ENCODE results near the gene CLEC3B. TPM values are rescaled to one million over a fixed set of nuclear protein-coding genes. Genes with fewer than 3 reads are reported as not detected.

CLEC3B gene
- total and polyA plus RNA-seq, 2 of the 8 experiments (the other 6 are each of a cell fraction or from before 2014, with no cell fraction given), result 0.32 TPM; not detected in 1

GRCh38 chr3:45020534-45020933 lies 5.6 kb upstream of the CLEC3B start:
- POLR2A ChIA-PET (ENCODE audit: partially characterized antibody), result interaction anchor here (1.4 to 2.3 kb wide), 3 partner anchors 9 to 27 kb away, joined by 3 to 6 read pairs (median 3); no protein-coding TSS in a partner anchor
- Histone ChIP-seq H3K18ac (ENCODE audit: extremely low read depth, low read length) (no peak overlapping the region), H2BK120ac (replicated peaks; ENCODE audit: low read depth, low read length) (no peak overlapping the region), H3K4me2 (ENCODE audit: insufficient read depth in 1 of 2, low read depth in 2 of 2, low read length in 2 of 2) (no peak overlapping the region), H3K4me3 (ENCODE audit: extremely low read depth in 1 of 4, insufficient read depth in 2 of 4, low read depth in 3 of 4, low read length in 4 of 4) (no peak overlapping the region), H3K14ac (ENCODE audit: insufficient read length) (no peak overlapping the region), H3K23ac (ENCODE audit: insufficient read length) (no peak overlapping the region), H4K91ac (replicated peaks; ENCODE audit: insufficient read length, low read length) (no peak overlapping the region), H2BK15ac (ENCODE audit: low read length) (no peak overlapping the region), H2BK12ac (ENCODE audit: low read depth, low read length) (no peak overlapping the region), H3K79me1 (ENCODE audit: low read depth, low read length) (no peaks in the 10 kb centered on the region; the same call in 1 of the 2 replicates), H3K27me3 (replicated peaks in 1 of 4; ENCODE audit: control insufficient read depth in 3 of 4, extremely low read depth in 1 of 4, insufficient read depth in 3 of 4, low read length in 3 of 4) (no peaks in the 10 kb centered on the region), H3K27ac (ENCODE audit: low read depth, low read length) (no peak overlapping the region), H3K9me3 (ENCODE audit: insufficient read depth in 2 of 2, low read depth in 1 of 2, low read length in 1 of 2) (no peaks in the 10 kb centered on the region), H4K20me1 (replicated peaks in 1 of 2; ENCODE audit: control insufficient read depth in 1 of 2, insufficient read depth in 2 of 2, low read length in 2 of 2) (peaks cover 0 to 5% of the 10 kb centered on the region in 2 experiments), H3K56ac (replicated peaks; ENCODE audit: insufficient read length, low read depth, low read length) (no peak overlapping the region), H3K23me2 (ENCODE audit: low read depth, low read length) (no peaks in the 10 kb centered on the region), H2AK5ac (ENCODE audit: low read depth, low read length) (no peak overlapping the region), H4K8ac (ENCODE audit: extremely low read depth, insufficient read depth, low read length) (no peak overlapping the region), H3K36me3 (ENCODE audit: control insufficient read depth in 2 of 4, insufficient read depth in 4 of 4, low read length in 3 of 4) (peaks cover 0 to 3% (median 0%) of the 10 kb centered on the region in 4 experiments; a peak in 3 of 8 replicates), H2BK5ac (ENCODE audit: low read depth, low read length) (no peak overlapping the region), H2AFZ (ENCODE audit: low read length) (no peak overlapping the region), H3K9ac (replicated peaks in 1 of 4; ENCODE audit: extremely low read depth in 1 of 4, low read depth in 3 of 4, low read length in 3 of 4) (no peak overlapping the region), H2BK20ac (ENCODE audit: low read length) (no peak overlapping the region), H3K4me1 (replicated peaks in 1 of 4; ENCODE audit: control insufficient read depth in 3 of 4, insufficient read depth in 4 of 4, low read length in 3 of 4) (peaks cover 0 to 5% (median 0%) of the 10 kb centered on the region in 4 experiments; a peak in 4 of 7 replicates), H4K5ac (ENCODE audit: insufficient read length, low read depth, low read length) (no peak overlapping the region), H3K4ac (replicated peaks; ENCODE audit: insufficient read length, low read depth, low read length) (no peak overlapping the region), H3K79me2 (ENCODE audit: control insufficient read depth in 1 of 2, insufficient read depth in 2 of 2, low read length in 2 of 2) (no peaks in the 10 kb centered on the region)
- CTCF ChIA-PET (ENCODE audit: partially characterized antibody), result interaction anchor here (0.6 to 1.2 kb wide), 3 partner anchors 28 to 87 kb away, joined by 3 read pairs; no protein-coding TSS in a partner anchor
- WGBS, 2 experiments (ENCODE audit: extremely low coverage in 1 of 2, insufficient coverage in 1 of 2, insufficient read length in 1 of 2, insufficient replicate concordance in 2 of 2, low coverage in 1 of 2, low lambda C conversion rate in 2 of 2, missing lambda C conversion rate in 1 of 2), result 89% methylated on average over 8 of the region's 8 CpGs; no CpG with 5 or more reads in 1 of the 2 experiments
- no peak for TF ChIP-seq SAP30 (IDR thresholded peaks at IDR 0.05; ENCODE audit: insufficient read depth, insufficient replicate concordance, low read length)
- no peak for TF ChIP-seq SIRT6 (IDR thresholded peaks at IDR 0.05; ENCODE audit: low read length)
- FAIRE-seq, result no peak
- DNase-seq (ENCODE audit: low read depth in 1 of 2, low spot score in 2 of 2), result no peak
